ENCODE data around the gene CRYGN.

Gene CRYGN

GRCh38 chr7:151423936-151424335 is 16.0 kb downstream of the CRYGN start:
- no peaks in the 10 kb centered on the region for H3K27me3 ChIP-seq (ENCODE audit: insufficient read depth, poor library complexity, severe bottlenecking)
- TF ChIP-seq GABPA (IDR thresholded peaks at IDR 0.05; ENCODE audit: low read depth) (no peak), SPI1 (IDR thresholded peaks at IDR 0.05; ENCODE audit: borderline replicate concordance, low read depth) (no peak), POLR2AphosphoS5 (IDR thresholded peaks at IDR 0.05; ENCODE audit: low read depth) (no peak), CTCF (IDR thresholded peaks at IDR 0.05; ENCODE audit: insufficient read depth, low read length) (no peak), REST (IDR thresholded peaks at IDR 0.05; ENCODE audit: insufficient replicate concordance, low read depth) (no peak)
- H3K27ac ChIP-seq (replicated peaks) = no peak overlapping the region
- DNase-seq (ENCODE audit: low read depth in 1 of 2, low spot score in 1 of 2) = no peak
- no peak overlapping the region for H3K4me3 ChIP-seq (replicated peaks; ENCODE audit: insufficient read depth, low read length)

GRCh38 chr7:151423226-151423625 is 16.7 kb downstream of the CRYGN start:
- Histone ChIP-seq H3K27ac (replicated peaks) (no peak overlapping the region), H3K27me3 (ENCODE audit: insufficient read depth, poor library complexity, severe bottlenecking) (no peaks in the 10 kb centered on the region), H3K4me3 (replicated peaks; ENCODE audit: insufficient read depth, low read length) (no peak overlapping the region)
- TF ChIP-seq POLR2AphosphoS5 (IDR thresholded peaks at IDR 0.05; ENCODE audit: low read depth) (no peak), GABPA (IDR thresholded peaks at IDR 0.05; ENCODE audit: low read depth) (no peak), REST (IDR thresholded peaks at IDR 0.05; ENCODE audit: insufficient replicate concordance, low read depth) (no peak), CTCF (IDR thresholded peaks at IDR 0.05; ENCODE audit: insufficient read depth, low read length) (no peak)
- DNase-seq (ENCODE audit: low read depth in 1 of 2, low spot score in 1 of 2) = no peak

GRCh38 chr7:151422212-151422611 is 17.7 kb downstream of the CRYGN start:
- H3K4me3 ChIP-seq (replicated peaks; ENCODE audit: insufficient read depth, low read length) = no peak overlapping the region
- TF ChIP-seq SPI1 (IDR thresholded peaks at IDR 0.05; ENCODE audit: borderline replicate concordance, low read depth) (no peak), CTCF (IDR thresholded peaks at IDR 0.05; ENCODE audit: insufficient read depth, low read length) (no peak), REST (IDR thresholded peaks at IDR 0.05; ENCODE audit: insufficient replicate concordance, low read depth) (no peak), GABPA (IDR thresholded peaks at IDR 0.05; ENCODE audit: low read depth) (no peak)
- no peaks in the 10 kb centered on the region for H3K27me3 ChIP-seq (ENCODE audit: insufficient read depth, poor library complexity, severe bottlenecking)
- no peak for DNase-seq (ENCODE audit: low read depth in 1 of 2, low spot score in 1 of 2)
- no peak overlapping the region for H3K27ac ChIP-seq (replicated peaks)

Data from HL-60 (cell line).